ENCODE data around the gene MRPS11.

DNA sequence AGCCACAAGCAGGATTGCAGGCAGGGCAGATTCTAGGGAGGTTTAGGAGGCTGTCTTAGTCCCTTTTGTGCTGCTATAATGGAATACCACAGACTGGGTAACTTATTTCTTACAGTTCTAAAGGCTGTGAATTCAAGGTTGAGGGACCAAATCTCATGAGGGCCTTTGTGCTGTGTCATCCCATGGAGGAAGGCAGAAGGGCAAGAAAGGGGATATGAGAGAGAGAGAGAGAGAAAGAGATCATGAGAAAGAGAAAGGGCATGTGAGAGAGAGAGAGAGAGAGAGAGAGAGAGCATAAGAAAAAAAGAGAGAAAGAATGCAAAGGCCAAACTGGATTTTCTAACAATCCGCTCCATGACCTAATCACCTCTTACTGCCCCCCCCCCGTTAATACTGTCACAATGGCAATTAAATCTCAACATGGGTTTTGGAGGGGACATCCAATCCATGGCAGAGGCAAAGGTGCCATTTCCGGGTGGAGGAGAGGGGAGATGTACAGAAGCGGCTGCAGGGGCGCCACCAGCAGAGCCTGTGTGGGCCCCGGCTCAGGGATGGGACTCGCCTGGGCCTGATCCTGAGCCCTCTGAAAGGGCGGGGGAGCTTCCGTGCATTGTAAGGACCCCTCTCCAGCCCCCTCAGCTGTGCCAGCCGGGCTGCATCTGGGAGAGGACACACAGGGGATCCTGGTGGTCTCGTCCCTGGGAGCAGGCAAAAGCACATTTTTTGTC, 20.5 kb downstream of the MRPS11 start:
- TF ChIP-seq, protein P1, sequence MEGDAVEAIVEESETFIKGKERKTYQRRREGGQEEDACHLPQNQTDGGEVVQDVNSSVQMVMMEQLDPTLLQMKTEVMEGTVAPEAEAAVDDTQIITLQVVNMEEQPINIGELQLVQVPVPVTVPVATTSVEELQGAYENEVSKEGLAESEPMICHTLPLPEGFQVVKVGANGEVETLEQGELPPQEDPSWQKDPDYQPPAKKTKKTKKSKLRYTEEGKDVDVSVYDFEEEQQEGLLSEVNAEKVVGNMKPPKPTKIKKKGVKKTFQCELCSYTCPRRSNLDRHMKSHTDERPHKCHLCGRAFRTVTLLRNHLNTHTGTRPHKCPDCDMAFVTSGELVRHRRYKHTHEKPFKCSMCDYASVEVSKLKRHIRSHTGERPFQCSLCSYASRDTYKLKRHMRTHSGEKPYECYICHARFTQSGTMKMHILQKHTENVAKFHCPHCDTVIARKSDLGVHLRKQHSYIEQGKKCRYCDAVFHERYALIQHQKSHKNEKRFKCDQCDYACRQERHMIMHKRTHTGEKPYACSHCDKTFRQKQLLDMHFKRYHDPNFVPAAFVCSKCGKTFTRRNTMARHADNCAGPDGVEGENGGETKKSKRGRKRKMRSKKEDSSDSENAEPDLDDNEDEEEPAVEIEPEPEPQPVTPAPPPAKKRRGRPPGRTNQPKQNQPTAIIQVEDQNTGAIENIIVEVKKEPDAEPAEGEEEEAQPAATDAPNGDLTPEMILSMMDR (IDR thresholded peaks at IDR 0.05) = no peak
- no peak for TF ChIP-seq POLR2AphosphoS5 (IDR thresholded peaks at IDR 0.05)
- TF ChIP-seq POLR2A (IDR thresholded peaks at IDR 0.05) = no peak
